Erythroblast (primary cell): ENCODE results near the gene ATP4A.

Experiments used
- GATA1 ChIP-seq: IDR thresholded peaks from 2 replicates; pipeline ENCODE4 v1.6.1; 2011; ENCODE audit warnings: low read depth, mild to moderate bottlenecking, control low read depth, low read length, moderate library complexity
- POLR2A ChIP-seq: IDR thresholded peaks from 2 replicates; pipeline ENCODE4 v1.6.1; 2011; ENCODE audit warnings: mild to moderate bottlenecking, low read length

- TF ChIP-seq POLR2A (no peak), GATA1 (no peak)
Measured at GRCh38 chr19:35569281-35569781, 5.9 kb upstream of the ATP4A start.
